Placental epithelial cell (primary cell): ENCODE data around the gene CDH16. TPM values are rescaled to one million over a fixed set of nuclear protein-coding genes. Genes with fewer than 3 reads are reported as not detected.

Source experiments
- total RNA-seq: library from RNA; depleted of rRNA; stranded (reverse); fragments of >200 nt; gene quantifications from 2 replicates; pipeline ENCODE4 v1.2.3, GENCODE V29; 2012

The CDH16 gene
- total RNA-seq: under 0.01 and 0.11 TPM in 2 replicates

GRCh38 chr16:66918803-66919568 lies at the start of gene CDH16:
TSS of gene CDH16 (minus strand) at chr16:66918885. CDS start at chr16:66918065, 820 bp downstream.

GRCh38 chr16:66961065-66961744 lies 42.5 kb upstream of the CDH16 start, which contains the start of gene CES3:
TSS of gene CES3 (plus strand) at chr16:66961266. CDS start at chr16:66961308, 42 bp downstream.

GRCh38 chr16:66935314-66936011 lies 16.8 kb upstream of the CDH16 start, which contains the start of gene CES2:
TSS of gene CES2 (plus strand) at chr16:66935516. CDS start at chr16:66935636, 120 bp downstream.

GRCh38 chr16:66934138-66934838 lies 15.6 kb upstream of the CDH16 start, which contains the start of gene CIAO2B:
TSS of gene CIAO2B (minus strand) at chr16:66934402. CDS start at chr16:66934364, 38 bp downstream.

GRCh38 chr16:66925322-66925840 lies 6.7 kb upstream of the CDH16 start, which contains the start of gene RRAD:
TSS of gene RRAD (minus strand) at chr16:66925535. CDS start at chr16:66925179, 356 bp downstream.

GRCh38 chr16:66880288-66881013 lies 38.2 kb downstream of the CDH16 start, which contains the start of gene PDP2:
TSS of gene PDP2 (plus strand) at chr16:66880515. CDS start at chr16:66884285, 3,770 bp downstream.

Other genes starting within 250 kb of the CDH16 start
- 9.8 and 17.1 TPM in 2 replicates for gene CMTM4, start 222.1 kb downstream of the CDH16 start, total RNA-seq
- 127 and 164 TPM in 2 replicates for gene DYNC1LI2, start 167.3 kb downstream of the CDH16 start, total RNA-seq
- gene TERB1, start 117.3 kb downstream of the CDH16 start, total RNA-seq: 0.79 TPM in 1 of 2 replicates, not detected in the other
- 40.0 and 43.1 TPM in 2 replicates for gene NAE1, start 87.9 kb downstream of the CDH16 start, total RNA-seq
- gene CA7, start 74.5 kb downstream of the CDH16 start, total RNA-seq: not detected in 2 replicates
- gene PDP2, start 38.4 kb downstream of the CDH16 start, total RNA-seq: 5.1 and 6.7 TPM in 2 replicates
- gene RRAD, start 6.7 kb upstream of the CDH16 start, total RNA-seq: 0.39 and 22.0 TPM in 2 replicates
- gene CIAO2B, start 15.5 kb upstream of the CDH16 start, total RNA-seq: 63.2 and 110 TPM in 2 replicates
- gene CES2, start 16.6 kb upstream of the CDH16 start, total RNA-seq: 46.3 and 47.9 TPM in 2 replicates
- 0.11 and 0.39 TPM in 2 replicates for gene CES3, start 42.4 kb upstream of the CDH16 start, total RNA-seq
- gene CES4A, start 69.7 kb upstream of the CDH16 start, total RNA-seq: 3.3 and 10.2 TPM in 2 replicates
- gene CBFB, start 110.3 kb upstream of the CDH16 start, total RNA-seq: 46.0 and 56.1 TPM in 2 replicates
- gene PHAF1, start 191.1 kb upstream of the CDH16 start, total RNA-seq: 12.5 and 15.7 TPM in 2 replicates
- 65.5 and 72.2 TPM in 2 replicates for gene B3GNT9, start 232.1 kb upstream of the CDH16 start, total RNA-seq
- gene TRADD, start 241.0 kb upstream of the CDH16 start, total RNA-seq: 20.0 and 26.8 TPM in 2 replicates
- 23.7 and 40.8 TPM in 2 replicates for gene FBXL8, start 241.1 kb upstream of the CDH16 start, total RNA-seq
- gene HSF4, start 245.9 kb upstream of the CDH16 start, total RNA-seq: 4.8 and 21.2 TPM in 2 replicates